Activated naive CD8-positive, alpha-beta T cell treated with anti-CD3 and anti-CD28 coated beads, Interleukin-2, amount 50 U/mL, for 16 hours (primary cell): Measurements from ENCODE around the gene TMCO4.

Experiments used
- DNase-seq: peaks from one replicate; pipeline ENCODE4 v3.0.0-alpha.2; 2020; ENCODE audit warnings: low read depth, low spot score

Gene TMCO4

GRCh38 chr1:19658186-19658585 lies 141.5 kb downstream of the TMCO4 start:
- no peak for DNase-seq

DNA sequence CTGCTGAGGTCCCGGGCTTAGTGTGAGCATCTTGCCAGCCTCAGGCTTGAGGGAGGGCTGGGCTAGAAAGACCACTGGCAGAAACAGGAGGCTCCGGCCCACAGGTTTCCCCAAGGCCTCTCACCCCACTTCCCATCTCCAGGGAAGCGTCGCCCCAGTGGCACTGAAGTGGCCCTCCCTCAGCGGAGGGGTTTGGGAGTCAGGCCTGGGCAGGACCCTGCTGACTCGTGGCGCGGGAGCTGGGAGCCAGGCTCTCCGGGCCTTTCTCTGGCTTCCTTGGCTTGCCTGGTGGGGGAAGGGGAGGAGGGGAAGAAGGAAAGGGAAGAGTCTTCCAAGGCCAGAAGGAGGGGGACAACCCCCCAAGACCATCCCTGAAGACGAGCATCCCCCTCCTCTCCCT lies 142.2 kb downstream of the TMCO4 start:
- DNase-seq, result no peak

- no peak for DNase-seq
Measured at GRCh38 chr1:19656780-19657466, 142.8 kb downstream of the TMCO4 start.

- no peak for DNase-seq
Measured at GRCh38 chr1:19656134-19656779, 143.5 kb downstream of the TMCO4 start.

GRCh38 chr1:19655718-19656080 lies 144.0 kb downstream of the TMCO4 start:
- no peak for DNase-seq

DNA sequence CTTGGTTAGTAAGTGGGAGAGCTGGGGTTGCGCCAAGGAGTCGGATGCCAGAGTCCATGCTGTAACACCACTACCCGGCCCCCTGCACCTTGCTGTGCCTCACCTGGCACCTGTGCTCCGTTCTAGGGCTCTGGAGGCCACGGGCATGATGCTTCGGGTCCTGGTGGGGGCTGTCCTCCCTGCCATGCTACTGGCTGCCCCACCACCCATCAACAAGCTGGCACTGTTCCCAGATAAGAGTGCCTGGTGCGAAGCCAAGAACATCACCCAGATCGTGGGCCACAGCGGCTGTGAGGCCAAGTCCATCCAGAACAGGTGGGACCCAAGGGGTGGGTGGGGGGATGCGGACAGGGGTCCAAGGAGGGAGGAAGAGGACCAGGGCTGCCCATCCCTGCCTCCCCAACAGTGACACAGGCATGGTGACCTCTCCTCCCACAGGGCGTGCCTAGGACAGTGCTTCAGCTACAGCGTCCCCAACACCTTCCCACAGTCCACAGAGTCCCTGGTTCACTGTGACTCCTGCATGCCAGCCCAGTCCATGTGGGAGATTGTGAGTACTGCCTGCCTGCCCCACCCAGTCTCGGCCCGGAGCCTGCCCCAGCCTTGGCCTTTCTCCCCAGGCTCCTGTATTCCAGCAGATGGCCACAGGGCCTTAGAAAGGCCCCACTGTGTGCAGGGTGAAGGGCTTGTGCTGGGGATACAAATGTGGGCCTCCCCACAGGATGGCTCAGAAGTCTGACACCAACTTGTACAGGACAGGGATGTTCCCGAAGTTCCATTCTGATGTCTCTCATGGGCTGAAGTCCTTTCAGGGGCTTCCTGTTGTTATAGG lies 144.6 kb downstream of the TMCO4 start:
- DNase-seq, result no peak

- DNase-seq, result no peak
Measured at GRCh38 chr1:19654386-19654785, 145.3 kb downstream of the TMCO4 start.

- DNase-seq, result no peak
Measured at GRCh38 chr1:19651141-19651737, 148.5 kb downstream of the TMCO4 start.

DNA sequence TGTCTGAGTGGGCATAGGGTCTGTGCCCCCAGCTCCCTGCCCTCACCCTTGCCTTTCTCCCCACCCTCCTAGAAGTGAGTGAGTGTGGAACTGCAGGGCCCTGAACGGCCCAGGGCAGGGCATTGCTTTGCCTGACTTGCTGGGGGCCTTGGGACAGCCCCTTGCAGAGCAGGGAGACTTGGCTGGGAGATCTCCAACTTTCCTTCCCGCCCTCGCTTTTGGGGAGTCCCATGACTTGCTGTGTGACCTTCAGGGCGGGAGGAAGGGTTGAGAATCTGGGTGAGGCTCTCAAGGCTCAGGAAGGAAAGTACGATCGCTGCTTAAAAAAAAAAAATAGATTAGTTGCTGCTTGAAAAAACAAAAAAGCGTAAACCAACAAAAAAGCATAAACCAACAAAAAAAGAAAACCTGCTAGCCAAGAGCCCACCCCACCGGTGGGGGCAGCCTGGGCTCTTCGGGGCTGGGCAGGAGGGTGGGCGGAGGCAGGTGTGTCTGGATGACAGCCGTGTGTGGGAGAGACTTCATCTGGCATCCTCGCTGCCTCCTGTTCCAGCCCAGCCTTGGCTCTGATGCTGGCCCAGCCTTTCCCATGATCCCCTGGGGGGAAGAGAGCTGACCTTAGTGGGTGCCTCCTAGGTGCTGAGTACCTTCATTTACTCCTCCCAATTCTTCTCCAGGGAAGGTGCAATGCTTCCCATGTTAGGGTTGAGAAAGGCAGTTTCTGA lies 149.1 kb downstream of the TMCO4 start:
- no peak for DNase-seq

DNA sequence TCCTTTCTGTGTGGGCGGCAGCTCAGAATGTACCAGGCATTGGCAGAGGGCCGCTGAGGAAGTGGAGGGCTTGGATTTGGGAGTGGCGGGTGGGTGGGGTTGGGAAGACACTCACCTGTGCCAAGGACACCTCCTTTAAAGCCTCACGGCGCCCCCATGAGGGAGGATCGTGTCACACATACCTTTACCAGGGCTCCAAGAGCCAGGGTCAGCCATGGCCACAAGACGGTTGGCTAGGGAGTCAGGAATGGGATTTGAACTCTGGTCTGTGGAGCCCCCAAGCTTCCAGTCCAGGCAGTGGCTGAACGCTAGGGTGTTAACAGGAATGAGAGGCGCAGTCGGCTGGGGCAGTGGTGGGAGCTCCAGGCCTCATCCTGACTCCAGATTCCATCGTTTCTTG lies 151.0 kb downstream of the TMCO4 start:
- no peak for DNase-seq

GRCh38 chr1:19648239-19648638 lies 151.5 kb downstream of the TMCO4 start:
- DNase-seq, result no peak

DNA sequence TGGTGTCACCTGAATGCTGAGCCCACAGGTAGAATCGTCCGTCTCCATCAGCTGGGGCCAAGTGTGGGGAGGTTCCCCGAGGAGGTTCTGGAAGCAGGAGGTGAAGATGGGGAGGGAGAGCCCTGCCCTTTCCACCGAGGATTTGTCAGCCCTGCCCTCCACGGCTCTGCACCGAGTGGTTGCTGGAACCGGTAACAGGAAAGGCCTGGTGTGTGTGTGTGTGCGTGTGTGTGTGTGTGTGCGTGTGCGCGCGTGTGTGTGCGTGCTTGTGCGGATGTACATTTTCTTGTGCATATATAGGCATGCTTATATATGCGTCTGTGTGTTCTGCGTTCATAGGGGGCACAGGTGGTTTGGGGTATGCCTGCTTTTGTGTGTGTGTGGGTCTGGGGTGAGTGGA lies 152.1 kb downstream of the TMCO4 start:
- no peak for DNase-seq

- no peak for DNase-seq
Measured at GRCh38 chr1:19646377-19647319, 153.1 kb downstream of the TMCO4 start.

- no peak for DNase-seq
Measured at GRCh38 chr1:19645411-19646251, 154.1 kb downstream of the TMCO4 start.

DNA sequence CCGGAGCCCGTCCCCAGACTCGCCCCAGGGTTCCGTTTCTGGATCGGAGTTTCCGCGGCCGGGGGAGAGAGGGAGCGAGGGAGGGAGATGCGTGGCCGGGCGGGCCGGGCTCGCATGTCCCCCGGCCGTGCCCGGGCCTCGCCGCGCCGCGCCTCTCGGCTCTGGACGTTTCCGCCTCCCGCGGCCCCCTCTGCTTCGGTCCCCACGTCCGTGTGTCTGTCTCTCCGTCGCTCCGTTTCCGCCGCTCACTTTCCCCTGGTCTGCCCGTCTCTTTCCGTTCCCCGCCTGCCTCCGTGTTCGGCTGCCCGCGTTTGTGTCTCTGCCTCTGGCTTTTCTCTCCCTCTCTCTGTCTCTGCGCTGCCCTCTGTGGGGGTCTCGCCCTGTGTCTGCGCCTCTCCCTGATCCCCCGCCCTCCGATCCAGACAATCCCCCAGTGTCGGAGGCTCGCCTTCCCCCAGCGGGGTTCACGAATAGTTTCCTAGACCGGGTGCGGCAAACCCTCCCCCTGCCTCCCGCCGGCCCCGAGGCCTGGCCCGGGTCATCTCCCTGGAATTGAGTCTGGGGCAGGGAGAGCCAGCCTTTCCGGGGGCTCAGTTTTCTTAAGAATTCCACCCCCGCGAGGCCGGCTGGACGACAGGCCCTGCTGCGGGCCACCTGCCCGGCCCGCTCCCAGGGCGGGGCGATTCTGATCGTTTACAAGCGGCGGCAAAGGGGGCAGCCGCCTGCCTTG lies 154.9 kb downstream of the TMCO4 start:
- DNase-seq, result no peak

GRCh38 chr1:19644395-19644680 lies 155.4 kb downstream of the TMCO4 start:
- no peak for DNase-seq

- peak; percentile 49 for DNase-seq
Measured at GRCh38 chr1:19643602-19644394, 155.9 kb downstream of the TMCO4 start, which contains the start of gene NBL1. Gene NBL1, plus strand, starts transcription at chr1:19644311. Its CDS starts 10,720 bp downstream, at chr1:19655031.

- DNase-seq, result no peak
Measured at GRCh38 chr1:19643121-19643520, 156.6 kb downstream of the TMCO4 start.
